Bronchial epithelial cell (primary cell): ENCODE data around the gene BBS7. TPM values are rescaled to one million over a fixed set of nuclear protein-coding genes. Genes with fewer than 3 reads are reported as not detected.

Experiments
- DNase-seq: peaks from one replicate; pipeline ENCODE4 v3.0.0-alpha.2; 2010; ENCODE audit warnings: low read depth
- FAIRE-seq: peaks from 2 replicates; lab custom pipeline; 2011; peaks lifted over from hg19 to GRCh38; lab: Jason Lieb, UNC
- H3K27me3 ChIP-seq: 2 replicates; pipeline ENCODE4 v1.5.1; 2011; ENCODE audit warnings: low read length; ENCODE audit not compliant: control insufficient read depth, insufficient read depth
- H3K36me3 ChIP-seq: 2 replicates; pipeline ENCODE4 v1.5.1; 2011; ENCODE audit warnings: low read length; ENCODE audit not compliant: control insufficient read depth, insufficient read depth
- H3K4me3 ChIP-seq: 2 replicates; pipeline ENCODE4 v1.5.1; 2011; ENCODE audit warnings: mild to moderate bottlenecking, low read depth, low read length, control low read depth
- total RNA-seq: library from RNA; depleted of rRNA; stranded (reverse); fragments of >200 nt; gene quantifications from 2 replicates; pipeline ENCODE4 v1.2.1, GENCODE V29; 2014
- TF ChIP-seq, protein P1 (sequence below): IDR thresholded peaks from 2 replicates; pipeline ENCODE4 v1.5.1; 2011; ENCODE audit warnings: mild to moderate bottlenecking, moderate library complexity, low read length, control low read depth, inconsistent platforms; ENCODE audit not compliant: insufficient read depth, severe bottlenecking

BBS7 gene
- total RNA-seq, 1 donor from 2014 or later, result 13.4 TPM

DNA sequence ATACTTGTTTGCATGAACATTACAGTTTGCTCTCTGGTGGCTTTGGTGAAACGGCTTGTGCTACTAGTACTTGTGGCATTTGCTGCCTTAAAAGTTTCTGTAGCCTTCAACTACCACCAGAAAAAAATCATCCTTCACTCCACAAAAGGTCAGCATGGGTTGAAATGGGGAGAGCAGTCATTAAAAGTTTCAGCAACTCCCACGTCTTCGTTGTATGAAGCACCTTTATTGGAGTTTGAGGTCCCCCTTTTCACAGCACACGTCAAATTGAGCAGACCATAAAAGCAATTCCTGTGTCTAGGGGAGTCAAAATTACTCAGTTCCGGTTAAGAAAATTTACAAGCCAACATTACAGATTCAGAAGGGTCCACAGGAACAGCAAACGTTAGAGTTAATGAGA is 23.6 kb downstream of the BBS7 start:
- Histone ChIP-seq H3K4me3 (no peak overlapping the region), H3K27me3 (no peaks in the 10 kb centered on the region), H3K36me3 (peaks cover 1% of the 10 kb centered on the region)
- TF ChIP-seq, protein P1, sequence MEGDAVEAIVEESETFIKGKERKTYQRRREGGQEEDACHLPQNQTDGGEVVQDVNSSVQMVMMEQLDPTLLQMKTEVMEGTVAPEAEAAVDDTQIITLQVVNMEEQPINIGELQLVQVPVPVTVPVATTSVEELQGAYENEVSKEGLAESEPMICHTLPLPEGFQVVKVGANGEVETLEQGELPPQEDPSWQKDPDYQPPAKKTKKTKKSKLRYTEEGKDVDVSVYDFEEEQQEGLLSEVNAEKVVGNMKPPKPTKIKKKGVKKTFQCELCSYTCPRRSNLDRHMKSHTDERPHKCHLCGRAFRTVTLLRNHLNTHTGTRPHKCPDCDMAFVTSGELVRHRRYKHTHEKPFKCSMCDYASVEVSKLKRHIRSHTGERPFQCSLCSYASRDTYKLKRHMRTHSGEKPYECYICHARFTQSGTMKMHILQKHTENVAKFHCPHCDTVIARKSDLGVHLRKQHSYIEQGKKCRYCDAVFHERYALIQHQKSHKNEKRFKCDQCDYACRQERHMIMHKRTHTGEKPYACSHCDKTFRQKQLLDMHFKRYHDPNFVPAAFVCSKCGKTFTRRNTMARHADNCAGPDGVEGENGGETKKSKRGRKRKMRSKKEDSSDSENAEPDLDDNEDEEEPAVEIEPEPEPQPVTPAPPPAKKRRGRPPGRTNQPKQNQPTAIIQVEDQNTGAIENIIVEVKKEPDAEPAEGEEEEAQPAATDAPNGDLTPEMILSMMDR, result no peak
- FAIRE-seq (no peak), DNase-seq (no peak)

DNA sequence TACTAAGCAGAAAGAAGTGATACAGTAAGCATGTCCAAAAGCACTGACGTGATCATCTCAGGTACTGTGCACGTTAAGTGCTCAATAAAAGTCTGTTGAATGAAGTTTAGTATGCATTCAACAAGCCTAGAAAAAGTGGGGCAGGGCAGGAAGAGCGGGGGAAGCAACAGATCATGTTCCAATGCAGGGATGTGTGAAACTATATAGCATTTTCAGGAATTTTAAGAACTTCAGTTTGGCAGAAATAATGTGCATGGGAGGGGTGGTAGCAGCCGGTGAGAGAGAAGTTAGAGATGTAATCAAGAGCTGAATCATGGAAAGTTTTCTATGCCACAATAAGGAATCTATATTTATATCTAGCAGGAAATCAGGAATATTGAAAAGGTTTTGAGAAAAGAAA is 27.4 kb downstream of the BBS7 start:
- no peak for FAIRE-seq
- TF ChIP-seq, protein P1, result no peak
- no peaks in the 10 kb centered on the region for H3K27me3 ChIP-seq

DNA sequence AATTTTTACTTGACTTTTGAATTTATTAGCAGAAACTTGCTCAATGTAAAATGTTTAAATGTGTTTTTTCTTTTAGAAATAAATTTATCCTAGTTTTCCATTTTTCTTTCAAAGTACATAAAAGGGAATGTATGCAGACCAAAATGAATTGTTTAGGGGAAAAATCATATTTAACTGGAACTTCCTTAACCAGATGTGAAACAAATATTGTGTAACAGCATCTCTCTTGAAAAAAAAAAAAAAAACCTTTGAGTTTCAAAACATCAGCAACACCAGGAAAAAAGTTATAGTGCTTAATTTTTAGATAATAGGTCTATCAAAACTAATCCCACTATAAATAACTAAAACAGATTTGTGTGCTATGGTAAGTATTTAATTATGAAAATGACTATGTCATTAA is 32.1 kb downstream of the BBS7 start:
- DNase-seq (no peak), FAIRE-seq (no peak)
- H3K36me3 ChIP-seq, result no peaks in the 10 kb centered on the region
- H3K4me3 ChIP-seq, result no peak overlapping the region
- TF ChIP-seq, protein P1, result no peak
- H3K27me3 ChIP-seq, result no peaks in the 10 kb centered on the region

More for the DNA sequence above, 27.4 kb downstream of the BBS7 start:
- Histone ChIP-seq H3K4me3 (no peak overlapping the region), H3K36me3 (no peaks in the 10 kb centered on the region)
- DNase-seq, result no peak

DNA sequence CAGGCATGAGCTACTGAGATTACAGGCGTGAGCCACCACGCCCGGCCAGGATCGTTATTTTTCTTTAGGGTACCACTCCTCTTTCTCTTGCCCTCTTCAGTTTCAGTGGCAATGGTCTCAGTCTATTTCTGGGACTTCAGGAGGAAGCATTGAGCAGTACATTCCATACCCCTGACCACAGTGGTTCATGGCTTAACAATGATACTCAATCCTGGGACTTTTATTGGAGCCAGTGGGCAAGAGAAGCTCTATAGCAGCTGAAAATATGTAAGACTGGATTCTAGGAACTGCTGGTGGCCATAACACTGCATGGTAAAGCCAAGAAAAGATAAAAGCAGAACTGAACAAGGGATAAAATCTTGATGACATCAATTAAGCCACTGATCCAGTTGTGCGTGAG is 40.8 kb downstream of the BBS7 start:
- Histone ChIP-seq H3K27me3 (no peaks in the 10 kb centered on the region), H3K36me3 (no peaks in the 10 kb centered on the region), H3K4me3 (no peak overlapping the region)
- TF ChIP-seq, protein P1, result no peak
- no peak for DNase-seq
- no peak for FAIRE-seq

DNA sequence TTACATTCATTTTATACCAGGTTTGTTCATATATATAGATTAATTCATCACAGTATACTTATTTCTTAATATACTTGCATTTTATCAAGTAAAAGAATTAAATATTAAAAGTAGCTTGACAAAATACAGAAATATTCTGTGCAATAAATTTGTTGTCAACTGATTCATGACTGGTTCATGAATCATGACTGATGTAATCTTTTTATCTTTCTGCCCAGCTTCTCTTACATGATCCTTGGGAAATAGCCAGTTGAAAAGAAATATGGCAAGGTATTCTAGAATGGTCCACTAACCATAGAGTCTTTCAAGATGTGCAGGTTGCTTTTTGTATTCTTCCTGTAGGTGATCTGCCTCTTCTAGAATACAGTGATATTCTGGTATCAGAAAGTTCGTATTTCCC is 42.4 kb downstream of the BBS7 start:
- no peaks in the 10 kb centered on the region for H3K27me3 ChIP-seq
- no peaks in the 10 kb centered on the region for H3K36me3 ChIP-seq
- H3K4me3 ChIP-seq, result no peak overlapping the region
- peak; percentile 80 for DNase-seq
- FAIRE-seq, result no peak
- TF ChIP-seq, protein P1, result no peak

DNA sequence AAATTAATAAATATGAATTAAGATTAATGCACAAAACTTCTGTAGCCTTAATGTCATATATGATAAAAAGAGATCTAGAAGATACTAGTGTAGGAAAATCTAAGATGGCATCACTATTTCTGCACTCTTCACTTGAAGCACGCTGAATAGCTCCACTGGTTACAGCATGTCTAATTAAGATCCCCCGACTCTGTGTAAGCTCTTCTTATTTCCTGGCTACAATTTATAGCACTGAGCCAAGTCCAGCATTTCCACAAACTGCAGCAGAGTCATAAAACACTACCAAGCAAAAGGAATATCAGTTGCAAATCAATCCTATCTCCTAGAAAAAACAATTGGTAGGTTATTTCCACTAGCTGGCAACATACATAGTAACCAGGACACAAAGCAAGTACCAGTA is 45.3 kb downstream of the BBS7 start:
- TF ChIP-seq, protein P1, result no peak
- Histone ChIP-seq H3K27me3 (no peaks in the 10 kb centered on the region), H3K36me3 (peaks cover 2% of the 10 kb centered on the region), H3K4me3 (no peak overlapping the region)
- FAIRE-seq, result no peak
- DNase-seq, result no peak
